ENCODE results near the gene C5orf63.
"Not testable (repeated sequence)": the region's sequence is repeated elsewhere in the genome, so short reads cannot be mapped to it uniquely, and the experiment has no call there.

C5orf63 gene

GRCh38 chr5:127008300-127008975 is 64.9 kb downstream of the C5orf63 start:
- DNase-seq (ENCODE audit: low read depth): no peak

GRCh38 chr5:127007522-127007921 is 65.8 kb downstream of the C5orf63 start:
- DNase-seq (ENCODE audit: low read depth): no peak

GRCh38 chr5:127006744-127007143 is 66.6 kb downstream of the C5orf63 start:
- no peak for DNase-seq (ENCODE audit: low read depth)

- DNase-seq (ENCODE audit: low read depth): not testable (repeated sequence)
Observed at GRCh38 chr5:127005282-127005681, 68.0 kb downstream of the C5orf63 start.

GRCh38 chr5:127004721-127005120 is 68.6 kb downstream of the C5orf63 start:
- DNase-seq (ENCODE audit: low read depth): no peak

- DNase-seq (ENCODE audit: low read depth): no peak
Observed at GRCh38 chr5:127003798-127004495, 69.4 kb downstream of the C5orf63 start.

- peak; percentile 54 for DNase-seq (ENCODE audit: low read depth)
Observed at GRCh38 chr5:127002390-127002789, 70.9 kb downstream of the C5orf63 start.

GRCh38 chr5:127001621-127002296 is 71.5 kb downstream of the C5orf63 start:
- DNase-seq (ENCODE audit: low read depth): peak; percentile 99
